K562 (cell line): ENCODE results near the gene HSD17B3. TPM values are rescaled to one million over a fixed set of nuclear protein-coding genes. Genes with fewer than 3 reads are reported as not detected.

Source experiments
- ATAC-seq: fragments of 200-7000 bp; cut with Tn5 transposase; 3 replicates; pipeline ENCODE4 v1.9.1; 2020; ENCODE audit warnings: moderate library complexity
- BruUV-seq: library from RNA; stranded (reverse); fragments of 400-500 nt; replicated peaks from 2 replicates; lab custom pipeline; 2021; lab: Mats Ljungman, UMichigan
- CTCF ChIA-PET: fragments of 300-600 bp; formaldehyde crosslinking; extraction: SDS; loops from one replicate; lab custom pipeline; 2021; ENCODE audit warnings: low intra/inter-chr PET ratio; lab: Yijun Ruan, JAX
- POLR2A ChIA-PET: fragments of 300-600, 350-650 bp; sonication (Branson Sonifier 250); formaldehyde crosslinking; extraction: SDS; loops from one replicate; lab custom pipeline; 2021; ENCODE audit warnings: antibody characterized with exemption, inconsistent platforms; lab: Yijun Ruan, JAX
- DNase-seq, 4 experiments: peaks; one replicate each; pipeline versions ENCODE4 v3.0.0 to v3.0.0-alpha.2; 2011 to 2018; ENCODE audit warnings: low spot score in 3 of 4, mixed read lengths in 3 of 4; ENCODE audit errors: extremely low read depth in 1 of 4
- FAIRE-seq: peaks from 2 replicates; lab custom pipeline; 2011; peaks lifted over from hg19 to GRCh38; lab: Jason Lieb, UNC
- H2AFZ ChIP-seq: 2 replicates; pipeline ENCODE4 v1.6.0; 2011; ENCODE audit warnings: low read depth, low read length, control low read depth, inconsistent platforms
- H3K27ac ChIP-seq: fragments of 200-600 bp; 3 replicates; pipeline ENCODE4 v1.8.0; 2011; ENCODE audit warnings: low read depth, mild to moderate bottlenecking, control low read depth, inconsistent platforms, low read length, moderate library complexity, mixed read lengths; ENCODE audit errors: extremely low read depth
- H3K27me3 ChIP-seq, 2 experiments: fragments of 300-600 bp in 1 of 2; 2 replicates in 1 of 2; 3 replicates in 1 of 2; pipeline versions ENCODE4 v1.6.0 to v1.8.0; 2011; ENCODE audit warnings: inconsistent platforms in 2 of 2, low read length in 2 of 2, mild to moderate bottlenecking in 1 of 2, mixed read lengths in 1 of 2, moderate library complexity in 1 of 2; ENCODE audit not compliant: control insufficient read depth in 2 of 2, insufficient read depth in 2 of 2
- H3K36me3 ChIP-seq: fragments of 300-600 bp; 3 replicates; pipeline ENCODE4 v1.8.0; 2011; ENCODE audit warnings: mild to moderate bottlenecking, low read length, inconsistent platforms; ENCODE audit not compliant: control insufficient read depth, insufficient read depth
- H3K4me1 ChIP-seq, 2 experiments: fragments of 200-600 bp in 1 of 2; replicated peaks in 1 of 2; 2 replicates in 1 of 2; 3 replicates in 1 of 2; pipeline versions ENCODE4 v1.5.1 to v1.8.0; 2011; ENCODE audit warnings: inconsistent platforms in 2 of 2, low read length in 2 of 2, mild to moderate bottlenecking in 1 of 2, mixed read lengths in 1 of 2, moderate library complexity in 1 of 2; ENCODE audit not compliant: control insufficient read depth in 2 of 2, insufficient read depth in 2 of 2
- H3K4me2 ChIP-seq: 2 replicates; pipeline ENCODE4 v1.6.1; 2011; ENCODE audit warnings: low read length, control low read depth, inconsistent platforms, mixed read lengths; ENCODE audit not compliant: insufficient read depth
- H3K4me3 ChIP-seq: fragments of 200-600 bp; sonication (generic), shearing (Covaris generic); 2 replicates; pipeline ENCODE4 v1.5.1; 2016; ENCODE audit warnings: control low read depth, inconsistent platforms
- H3K79me2 ChIP-seq: fragments of 200-600 bp; 3 replicates; pipeline ENCODE4 v1.8.0; 2011; ENCODE audit warnings: low read length, inconsistent platforms; ENCODE audit not compliant: control insufficient read depth, insufficient read depth
- H3K9ac ChIP-seq, 2 experiments: 2 replicates each; pipeline versions ENCODE4 v1.6.0 to v1.6.1; 2011; ENCODE audit warnings: low read depth in 2 of 2, low read length in 2 of 2, control low read depth in 1 of 2, inconsistent platforms in 1 of 2, mild to moderate bottlenecking in 1 of 2, mixed read lengths in 1 of 2; ENCODE audit not compliant: insufficient read depth in 1 of 2
- H3K9me1 ChIP-seq: one replicate; pipeline ENCODE4 v1.6.0; 2011; ENCODE audit warnings: inconsistent platforms, mild to moderate bottlenecking, low read length, moderate library complexity; ENCODE audit not compliant: control insufficient read depth, insufficient read depth
- H3K9me3 ChIP-seq: replicated peaks from 2 replicates; pipeline ENCODE4 v1.5.1; 2011; ENCODE audit warnings: low read depth, low read length, inconsistent platforms; ENCODE audit not compliant: control insufficient read depth, insufficient read depth
- H4K20me1 ChIP-seq: replicated peaks from 2 replicates; pipeline ENCODE4 v1.6.1; 2011; ENCODE audit warnings: low read length, inconsistent platforms, mixed read lengths; ENCODE audit not compliant: control insufficient read depth, insufficient read depth
- HOXB6 ChIP-seq: fragments of 250-450 bp; sonication (Bioruptor Pico); IDR thresholded peaks from 2 replicates; pipeline ENCODE4 v1.5.1; 2022; ENCODE audit warnings: mild to moderate bottlenecking, borderline replicate concordance
- IFI16 ChIP-seq: fragments of 250-450 bp; sonication (Bioruptor Pico); IDR thresholded peaks from 2 replicates; pipeline ENCODE4 v2.1.2; 2022; ENCODE audit warnings: mild to moderate bottlenecking, inconsistent platforms
- MEIS2 ChIP-seq: fragments of 450-650 bp; IDR thresholded peaks from 2 replicates; pipeline ENCODE4 v1.6.1; 2014; ENCODE audit warnings: mild to moderate bottlenecking; ENCODE audit not compliant: partially characterized antibody
- PTRF ChIP-seq: fragments of 450-650 bp; IDR thresholded peaks from 2 replicates; pipeline ENCODE4 v1.6.1; 2016; ENCODE audit warnings: mild to moderate bottlenecking, missing genetic modification characterization, missing compliant biosample characterization
- RHOXF2B ChIP-seq: fragments of 250-450 bp; sonication (Bioruptor Pico); conservative IDR thresholded peaks from 2 replicates; pipeline ENCODE4 v1.5.1; 2021
- SAP30 ChIP-seq: fragments of 200-600 bp; sonication (generic); IDR thresholded peaks from 2 replicates; pipeline ENCODE4 v1.6.1; 2012; ENCODE audit warnings: borderline replicate concordance, low read depth, mild to moderate bottlenecking, moderate library complexity, low read length, control low read depth, inconsistent platforms; ENCODE audit not compliant: insufficient read depth, poor library complexity, severe bottlenecking
- SIN3A ChIP-seq, 2 experiments: fragments of 150-350 bp in 1 of 2; IDR thresholded peaks; 2 replicates each; pipeline ENCODE4 v1.6.1; 2011 to 2016; ENCODE audit warnings: borderline replicate concordance in 2 of 2, low read depth in 2 of 2, low read length in 2 of 2, mild to moderate bottlenecking in 2 of 2, moderate library complexity in 2 of 2; ENCODE audit not compliant: control insufficient read depth in 1 of 2
- TBP ChIP-seq: optimal IDR thresholded peaks from 2 replicates; pipeline ENCODE3; 2011; ENCODE audit warnings: low read depth, low read length, improper control_type of control experiment
- ZNF282 ChIP-seq: sonication (generic); formaldehyde crosslinking; IDR thresholded peaks from 2 replicates; pipeline ENCODE4 v1.8.1; 2023; ENCODE audit warnings: missing genetic modification reagents
- ZNF324 ChIP-seq: fragments of 250-450 bp; sonication (Bioruptor Pico); IDR thresholded peaks from 2 replicates; pipeline ENCODE4 v1.4.0; 2020; ENCODE audit warnings: mild to moderate bottlenecking
- ZNF512 ChIP-seq: IDR thresholded peaks from 2 replicates; pipeline ENCODE4 v1.6.1; 2016; ENCODE audit warnings: missing genetic modification characterization, missing compliant biosample characterization
- ZNF586 ChIP-seq: fragments of 450-650 bp; formaldehyde crosslinking; conservative IDR thresholded peaks from 2 replicates; pipeline ENCODE4 v1.4.0; 2020; ENCODE audit warnings: mild to moderate bottlenecking, moderate library complexity
- ZNF589 ChIP-seq: fragments of 200-800 bp; sonication (Bioruptor generic); IDR thresholded peaks from 2 replicates; pipeline ENCODE4 v1.6.1; 2016; ENCODE audit warnings: low read depth, missing genetic modification characterization, missing compliant biosample characterization
- WGBS: fragments of 100-300 bp; shearing (Covaris generic); methylation state at CpG from one replicate; pipeline ENCODE4 v1.1.6; 2016; ENCODE audit warnings: low coverage, mixed read lengths; ENCODE audit not compliant: insufficient coverage; ENCODE audit errors: missing lambda C conversion rate; 5-methylcytosine and 5-hydroxymethylcytosine counted together
- in situ Hi-C: fragments of 300-500 bp; cut with MboI; formaldehyde crosslinking; loops from 4 replicates; pipeline ENCODE4 v1.15.0; 2018; ENCODE audit warnings: inconsistent platforms, mixed read lengths
- intact Hi-C: fragments of 100-400 bp; cut with micrococcal nuclease; formaldehyde crosslinking; loops from 2 replicates; pipeline ENCODE4 v1.14.2; 2022
- polyA plus RNA-seq, 8 experiments: library from polyadenylated mRNA; depleted of rRNA in 4 of 8; stranded (reverse) in 5 of 8; unstranded in 3 of 8; fragments of >200 nt; fragmentation: Nextera tagmentation in 2 of 8; fragmentation: Illumina TruSeq in 1 of 8; extraction: Ambion mirVana in 2 of 8; extraction: Trizol in 1 of 8; gene quantifications; 2 replicates each; pipeline versions ENCODE4 v1.2.1 to v1.2.3, GENCODE V29; 2011 to 2014; ENCODE audit warnings: inconsistent platforms in 1 of 8, missing spikeins in 1 of 8
- total RNA-seq, 7 experiments: library from RNA; depleted of rRNA in 6 of 7; stranded (reverse); fragments of >200 nt in 6 of 7; fragmentation: Illumina TruSeq in 2 of 7; extraction: Trizol in 2 of 7; gene quantifications; 2 replicates each; pipeline versions ENCODE4 v1.2.1 to v1.2.3, GENCODE V29; 2011 to 2021; ENCODE audit warnings: low replicate concordance in 1 of 7
- TF ChIP-seq, protein P1 (sequence below): fragments of 450-650 bp; IDR thresholded peaks from 2 replicates; pipeline ENCODE4 v1.6.1; 2018; ENCODE audit warnings: mild to moderate bottlenecking, low read depth; ENCODE audit not compliant: partially characterized antibody

HSD17B3 gene
- total and polyA plus RNA-seq, 9 of the 15 experiments (the other 6 are each of a cell fraction or from before 2014, with no cell fraction given), result not detected

- intact Hi-C loops, result no loop called here
- H3K9me3 ChIP-seq, result no peaks in the 10 kb centered on the region
- H3K9me1 ChIP-seq, result no peaks in the 10 kb centered on the region
- H3K79me2 ChIP-seq, result no peaks in the 10 kb centered on the region
- no peaks in the 10 kb centered on the region for H3K36me3 ChIP-seq
- TF ChIP-seq PTRF (tag) (no peak), SIN3A (IDR thresholded peaks at IDR 0.05; ENCODE audit: borderline replicate concordance in 2 of 2, control insufficient read depth in 1 of 2, low read depth in 2 of 2, low read length in 2 of 2) (no peak), ZNF586 (CRISPR knock-in tag) (no peak)
- no peaks in the 10 kb centered on the region for H3K27me3 ChIP-seq
- H3K9ac ChIP-seq, result no peak overlapping the region
- 74% methylated on average over 4 of the region's 4 CpGs for WGBS
- DNase-seq, result no peak
- no peak overlapping the region for H2AFZ ChIP-seq
- ChIA-PET CTCF (no interaction called here), POLR2A (no interaction called here)
- no peak overlapping the region for H3K4me3 ChIP-seq
- no peak for FAIRE-seq
- no peak overlapping the region for H3K27ac ChIP-seq
- no peaks in the 10 kb centered on the region for H4K20me1 ChIP-seq
- BruUV-seq, result no TSS peak
- in situ Hi-C loops, result no loop called here
- no peak for ATAC-seq
- H3K4me2 ChIP-seq, result no peak overlapping the region
- H3K4me1 ChIP-seq, result peaks cover 3 to 13% of the 10 kb centered on the region in 2 experiments; a peak in 3 of 5 replicates
These were observed 50.5 kb downstream of the HSD17B3 start for GRCh38 chr9:96251451-96251850.

- Histone ChIP-seq H3K4me3 (no peak overlapping the region), H3K27ac (no peak overlapping the region), H3K27me3 (no peaks in the 10 kb centered on the region), H3K4me1 (peaks cover 0 to 18% of the 10 kb centered on the region in 2 experiments; a peak in 4 of 5 replicates), H2AFZ (no peak overlapping the region), H4K20me1 (no peaks in the 10 kb centered on the region), H3K9ac (no peak overlapping the region), H3K79me2 (no peaks in the 10 kb centered on the region), H3K9me1 (no peaks in the 10 kb centered on the region), H3K4me2 (no peak overlapping the region), H3K36me3 (no peaks in the 10 kb centered on the region), H3K9me3 (no peaks in the 10 kb centered on the region)
- in situ Hi-C loops (no loop called here), intact Hi-C loops (loop anchor here (5.0 kb wide), 1 partner anchor 68 kb away; no protein-coding TSS in a partner anchor)
- ChIA-PET CTCF (no interaction called here), POLR2A (no interaction called here)
- no TSS peak for BruUV-seq
- no peak for DNase-seq
- WGBS, result 22% methylated on average over 6 of the region's 6 CpGs
- no peak for FAIRE-seq
- ATAC-seq, result no peak
- TF ChIP-seq RHOXF2B (CRISPR knock-in tag), result no peak
- no peak for TF ChIP-seq HOXB6 (CRISPR knock-in tag)
- TF ChIP-seq, protein P1, sequence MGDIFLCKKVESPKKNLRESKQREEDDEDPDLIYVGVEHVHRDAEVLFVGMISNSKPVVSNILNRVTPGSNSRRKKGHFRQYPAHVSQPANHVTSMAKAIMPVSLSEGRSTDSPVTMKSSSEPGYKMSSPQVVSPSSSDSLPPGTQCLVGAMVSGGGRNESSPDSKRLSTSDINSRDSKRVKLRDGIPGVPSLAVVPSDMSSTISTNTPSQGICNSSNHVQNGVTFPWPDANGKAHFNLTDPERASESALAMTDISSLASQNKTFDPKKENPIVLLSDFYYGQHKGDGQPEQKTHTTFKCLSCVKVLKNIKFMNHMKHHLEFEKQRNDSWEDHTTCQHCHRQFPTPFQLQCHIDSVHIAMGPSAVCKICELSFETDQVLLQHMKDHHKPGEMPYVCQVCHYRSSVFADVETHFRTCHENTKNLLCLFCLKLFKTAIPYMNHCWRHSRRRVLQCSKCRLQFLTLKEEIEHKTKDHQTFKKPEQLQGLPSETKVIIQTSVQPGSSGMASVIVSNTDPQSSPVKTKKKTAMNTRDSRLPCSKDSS, result no peak
- no peak for TF ChIP-seq MEIS2
- TF ChIP-seq TBP, result no peak
- no peak for TF ChIP-seq ZNF512 (tag)
- no peak for TF ChIP-seq ZNF282 (CRISPR knock-in tag)
- no peak for TF ChIP-seq ZNF324 (CRISPR knock-in tag)
- TF ChIP-seq SAP30, result no peak
- no peak for TF ChIP-seq IFI16 (CRISPR knock-in tag)
- no peak for TF ChIP-seq ZNF589 (CRISPR knock-in tag)
These were observed 52.2 kb downstream of the HSD17B3 start for GRCh38 chr9:96249746-96250145.
